NB4 (cell line): ENCODE measurements around the gene POPDC2.

Experiments used
- DNase-seq: peaks from one replicate; pipeline ENCODE4 v3.0.0; 2010; ENCODE audit warnings: low read depth
- H3K4me3 ChIP-seq: one replicate; pipeline ENCODE4 v1.5.1; 2011; ENCODE audit warnings: mild to moderate bottlenecking, low read depth, low read length, moderate library complexity
- MYC ChIP-seq: IDR thresholded peaks from 2 replicates; pipeline ENCODE4 v1.6.1; 2011; ENCODE audit warnings: low read depth, low read length
- POLR2A ChIP-seq: IDR thresholded peaks from 2 replicates; pipeline ENCODE4 v1.6.1; 2011; ENCODE audit warnings: mild to moderate bottlenecking; ENCODE audit not compliant: insufficient read length; ENCODE audit errors: extremely low read depth
- TF ChIP-seq, protein P1 (sequence below): IDR thresholded peaks from one replicate; pipeline ENCODE4 v1.5.1; 2012; ENCODE audit warnings: low read depth, low read length
- TF ChIP-seq, protein P2 (sequence below): IDR thresholded peaks from 2 replicates; pipeline ENCODE4 v1.6.1; 2011; ENCODE audit warnings: low read depth, low read length

Gene POPDC2

DNA sequence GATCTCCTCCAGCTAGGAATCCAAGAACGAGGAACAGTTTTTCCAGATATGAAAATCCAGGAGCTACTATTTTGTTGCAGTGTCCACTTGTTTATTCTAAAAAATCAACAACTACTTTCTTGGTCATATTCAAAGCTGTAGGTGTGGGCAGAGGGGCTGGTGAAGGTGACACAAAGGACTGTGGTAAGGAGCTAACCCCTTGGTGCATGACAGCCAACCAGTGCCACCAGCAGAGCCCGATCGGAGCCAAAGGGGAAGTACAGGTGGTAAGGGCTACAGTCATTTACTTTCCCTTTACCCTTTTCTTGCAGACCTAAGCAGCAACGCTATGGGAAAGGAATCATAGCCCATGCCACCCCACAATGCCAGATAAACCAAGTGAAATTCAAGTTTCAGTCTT lies 32.0 kb downstream of the POPDC2 start:
- TF ChIP-seq MYC: no peak
- DNase-seq: no peak
- H3K4me3 ChIP-seq: no peak overlapping the region

DNA sequence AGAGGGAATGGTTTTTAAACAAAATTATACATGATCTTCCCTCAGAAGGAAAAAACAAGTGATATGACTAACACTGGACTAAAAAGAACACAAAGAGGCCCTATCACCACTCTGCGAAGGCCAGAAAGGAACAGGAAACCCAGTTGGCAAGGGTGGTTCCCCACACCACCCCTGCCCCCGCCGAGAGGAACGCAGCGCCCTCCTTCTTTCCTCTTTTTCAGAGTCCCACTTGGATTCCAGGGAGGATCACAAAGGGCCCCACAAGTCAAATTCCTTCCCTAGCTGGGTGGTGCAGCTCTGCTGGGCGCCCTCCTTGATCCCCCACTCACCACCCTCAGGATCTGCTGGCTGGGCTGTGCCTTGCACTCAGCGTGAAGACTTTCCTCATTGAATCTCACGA lies 32.9 kb downstream of the POPDC2 start:
- TF ChIP-seq, protein P1, sequence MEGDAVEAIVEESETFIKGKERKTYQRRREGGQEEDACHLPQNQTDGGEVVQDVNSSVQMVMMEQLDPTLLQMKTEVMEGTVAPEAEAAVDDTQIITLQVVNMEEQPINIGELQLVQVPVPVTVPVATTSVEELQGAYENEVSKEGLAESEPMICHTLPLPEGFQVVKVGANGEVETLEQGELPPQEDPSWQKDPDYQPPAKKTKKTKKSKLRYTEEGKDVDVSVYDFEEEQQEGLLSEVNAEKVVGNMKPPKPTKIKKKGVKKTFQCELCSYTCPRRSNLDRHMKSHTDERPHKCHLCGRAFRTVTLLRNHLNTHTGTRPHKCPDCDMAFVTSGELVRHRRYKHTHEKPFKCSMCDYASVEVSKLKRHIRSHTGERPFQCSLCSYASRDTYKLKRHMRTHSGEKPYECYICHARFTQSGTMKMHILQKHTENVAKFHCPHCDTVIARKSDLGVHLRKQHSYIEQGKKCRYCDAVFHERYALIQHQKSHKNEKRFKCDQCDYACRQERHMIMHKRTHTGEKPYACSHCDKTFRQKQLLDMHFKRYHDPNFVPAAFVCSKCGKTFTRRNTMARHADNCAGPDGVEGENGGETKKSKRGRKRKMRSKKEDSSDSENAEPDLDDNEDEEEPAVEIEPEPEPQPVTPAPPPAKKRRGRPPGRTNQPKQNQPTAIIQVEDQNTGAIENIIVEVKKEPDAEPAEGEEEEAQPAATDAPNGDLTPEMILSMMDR: no peak
- no peak for TF ChIP-seq MYC
- no peak for TF ChIP-seq POLR2A
- TF ChIP-seq, protein P2, sequence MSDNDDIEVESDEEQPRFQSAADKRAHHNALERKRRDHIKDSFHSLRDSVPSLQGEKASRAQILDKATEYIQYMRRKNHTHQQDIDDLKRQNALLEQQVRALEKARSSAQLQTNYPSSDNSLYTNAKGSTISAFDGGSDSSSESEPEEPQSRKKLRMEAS: no peak
- H3K4me3 ChIP-seq: no peak overlapping the region
- peak; percentile 22 for DNase-seq

DNA sequence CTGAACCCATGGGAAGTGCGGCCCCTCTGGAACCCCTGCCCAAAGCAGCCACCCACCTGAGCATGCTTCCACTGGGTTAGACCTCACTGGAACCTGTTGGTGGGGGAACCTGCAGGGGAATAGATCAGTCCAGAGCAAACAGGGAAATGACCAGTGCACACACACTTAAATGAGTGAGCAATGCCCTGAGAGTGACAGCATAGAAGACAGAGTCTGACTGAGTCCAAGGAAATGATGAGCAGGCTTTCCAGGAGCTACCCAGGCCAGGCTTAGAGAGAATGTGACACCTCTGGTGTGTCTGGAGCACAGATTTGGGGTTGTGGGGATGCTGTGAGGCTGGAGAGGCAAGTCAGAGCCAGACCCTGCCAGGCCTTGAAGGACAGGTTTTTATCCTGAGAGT lies 34.2 kb downstream of the POPDC2 start:
- TF ChIP-seq MYC: no peak
- TF ChIP-seq, protein P1: no peak
- no peak for TF ChIP-seq POLR2A
- TF ChIP-seq, protein P2: no peak
- DNase-seq: no peak
- no peak overlapping the region for H3K4me3 ChIP-seq

DNA sequence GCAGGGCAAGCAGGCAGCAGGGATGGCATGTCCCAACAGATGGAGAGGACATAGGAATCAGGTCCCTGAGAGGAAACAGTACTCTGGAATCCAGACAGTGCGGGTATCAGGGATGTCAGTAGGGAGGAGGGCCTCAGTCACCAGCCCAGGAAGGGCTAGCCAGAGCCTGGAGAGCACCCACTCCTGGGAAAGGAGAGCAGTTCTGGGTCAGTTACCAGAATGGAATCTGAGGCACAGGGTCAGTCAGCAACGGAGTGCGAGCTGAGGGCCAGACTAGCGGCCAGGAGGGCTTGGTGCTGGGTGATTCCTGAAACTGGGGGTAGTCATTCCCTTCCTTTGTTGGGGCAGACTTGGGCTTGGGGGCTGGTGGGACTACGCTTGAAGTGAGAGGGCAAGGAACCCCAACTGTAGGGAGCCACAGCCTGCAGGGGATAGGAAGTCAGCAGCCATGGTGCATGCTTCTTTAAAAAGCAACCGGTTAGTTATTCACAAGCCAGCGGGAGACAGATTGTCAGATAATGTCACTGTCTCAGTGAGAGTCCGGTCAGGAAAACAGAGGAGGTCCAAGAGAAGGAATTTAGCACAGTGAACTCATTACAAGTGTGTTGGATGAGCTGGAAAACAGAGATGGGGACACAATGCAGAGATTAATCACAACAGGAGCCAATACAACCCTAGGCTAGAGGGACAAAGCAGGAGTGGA lies 34.8 kb downstream of the POPDC2 start:
- DNase-seq: no peak
- no peak overlapping the region for H3K4me3 ChIP-seq
- TF ChIP-seq, protein P2: no peak
- TF ChIP-seq, protein P1: no peak
- TF ChIP-seq MYC (no peak), POLR2A (no peak)

DNA sequence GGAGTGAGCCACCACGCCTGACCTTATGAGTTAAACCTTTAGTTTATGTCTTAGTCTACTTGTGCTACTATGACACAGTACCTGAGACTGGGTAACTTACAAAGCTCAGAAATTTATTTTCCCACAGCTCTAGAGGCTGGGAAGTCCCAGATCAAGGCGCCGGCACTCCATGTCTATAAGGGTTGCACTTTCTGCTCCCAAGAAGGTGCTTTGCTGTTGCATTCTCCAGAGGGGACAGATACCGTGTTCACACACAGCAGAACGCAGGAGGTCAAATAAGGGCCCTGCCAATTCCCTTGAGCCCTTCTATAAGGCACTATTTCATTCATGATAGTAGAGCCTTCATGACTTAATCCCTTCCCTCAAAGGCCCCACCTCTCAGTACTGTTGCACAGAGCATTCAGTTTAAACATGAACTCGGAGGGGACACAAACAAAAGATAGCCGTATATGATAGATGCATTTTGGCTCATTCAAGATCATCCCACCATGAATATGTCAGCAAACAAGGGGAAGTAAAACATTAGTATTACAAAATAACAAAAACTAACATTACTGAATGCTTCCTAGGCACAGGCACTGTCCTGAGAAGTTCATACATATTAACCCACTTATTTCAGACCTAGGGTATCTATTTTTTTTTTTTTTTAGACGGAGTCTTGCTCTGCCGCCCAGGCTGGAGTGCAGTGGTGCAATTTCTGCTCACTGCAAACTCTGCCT lies 36.2 kb downstream of the POPDC2 start:
- no peak for TF ChIP-seq MYC
- no peak for DNase-seq
- H3K4me3 ChIP-seq: no peak overlapping the region

DNA sequence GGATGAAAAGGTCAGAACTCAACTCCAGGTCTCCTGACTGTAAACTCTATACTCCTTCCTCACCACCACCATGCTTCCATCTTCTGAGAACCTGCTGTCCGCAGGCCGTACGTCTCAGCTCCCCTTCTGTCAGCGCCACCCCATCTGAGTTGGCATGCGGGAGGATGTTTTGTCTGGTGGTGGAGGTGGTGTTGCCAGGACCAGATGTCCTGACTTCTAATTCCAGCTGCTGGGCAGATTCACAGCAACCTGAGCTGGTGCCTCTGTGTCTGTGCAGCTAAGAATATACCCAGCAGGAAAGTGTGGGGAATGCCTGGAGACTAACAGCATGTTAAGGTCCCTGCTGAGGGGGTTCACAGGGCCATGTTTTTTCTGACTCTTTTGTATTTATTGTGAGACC lies 39.5 kb downstream of the POPDC2 start:
- H3K4me3 ChIP-seq: no peak overlapping the region
- TF ChIP-seq POLR2A (no peak), MYC (no peak)
- TF ChIP-seq, protein P2: no peak
- TF ChIP-seq, protein P1: no peak

More for the DNA sequence above, 39.5 kb downstream of the POPDC2 start:
- DNase-seq: no peak
